Metanephros (tissue), 2 donors: ENCODE data around the gene SLC6A20. TPM values are rescaled to one million over a fixed set of nuclear protein-coding genes. Genes with fewer than 3 reads are reported as not detected.

Experiments
- small RNA-seq: library from RNA; depleted of rRNA; stranded (forward); fragments of <200 nt; gene quantifications from one replicate; pipeline ENCODE3, GENCODE V24; 2014; ENCODE audit warnings: low replicate concordance
- total RNA-seq: library from RNA; depleted of rRNA; stranded (reverse); fragments of >200 nt; gene quantifications from one replicate; pipeline ENCODE4 v1.2.3, GENCODE V29; 2014

Gene SLC6A20
- total RNA-seq = 0.06 TPM

GRCh38 chr3:45795882-45796765, at the start of gene SLC6A20:
Gene SLC6A20 (minus strand): TSS chr3:45796536. CDS start chr3:45796419, 117 bp downstream.

GRCh38 chr3:45841757-45842491, 45.6 kb upstream of the SLC6A20 start, which contains the start of gene LZTFL1:
Gene LZTFL1 (minus strand): TSS chr3:45842119. CDS start chr3:45841991, 128 bp downstream.

Small RNA genes within 50 kb of the gene (small RNA-seq; reads per million reads assigned to genes)
- gene RN7SL145P = not detected

Other genes with a start within 250 kb of the SLC6A20 start
- 24.4 TPM for gene LIMD1, start 201.8 kb downstream of the SLC6A20 start, total RNA-seq
- gene SACM1L, start 107.1 kb downstream of the SLC6A20 start, total RNA-seq = 69.8 TPM
- gene LZTFL1, start 45.6 kb upstream of the SLC6A20 start, total RNA-seq = 20.7 TPM
- 0.18 TPM for gene CCR9, start 90.0 kb upstream of the SLC6A20 start, total RNA-seq
- 0.12 TPM for gene CXCR6, start 146.9 kb upstream of the SLC6A20 start, total RNA-seq
- 35.7 TPM for gene FYCO1, start 199.3 kb upstream of the SLC6A20 start, total RNA-seq
- 0.35 TPM for gene XCR1, start 230.9 kb upstream of the SLC6A20 start, total RNA-seq